Psoas muscle (tissue), 8 donors: ENCODE results near the gene TMEM161A. TPM values are rescaled to one million over a fixed set of nuclear protein-coding genes. Genes with fewer than 3 reads are reported as not detected.
A peak's percentile ranks its signal among the peaks of the same experiment; 100 is the strongest.
"Not testable (repeated sequence)": the region's sequence is repeated elsewhere in the genome, so short reads cannot be mapped to it uniquely, and the experiment has no call there.

Experiments used
- ATAC-seq, 4 donors: fragments of 200-7000 bp; cut with Tn5 transposase; one replicate each; pipeline ENCODE4 v1.9.1; 2020; ENCODE audit warnings: moderate library complexity in 3 of 4, mild to moderate bottlenecking in 2 of 4
- DNase-seq, 2 donors: peaks; one replicate each; pipeline ENCODE4 v3.0.0-alpha.2; 2020
- H3K27ac ChIP-seq: fragments of 200-600 bp; one replicate; pipeline ENCODE4 v1.8.0; 2022
- H3K27me3 ChIP-seq, 3 donors: fragments of 200-600 bp in 1 of 3; one replicate each; pipeline versions ENCODE4 v1.6.1 to v1.8.0; 2013 to 2022; ENCODE audit warnings: low read length in 2 of 3, mild to moderate bottlenecking in 2 of 3, moderate library complexity in 1 of 3; ENCODE audit not compliant: insufficient read depth in 3 of 3
- H3K36me3 ChIP-seq, 2 donors: fragments of 200-600 bp in 1 of 2; one replicate each; pipeline versions ENCODE4 v1.6.1 to v1.8.0; 2013 to 2022; ENCODE audit warnings: low read depth in 1 of 2, mild to moderate bottlenecking in 1 of 2, moderate library complexity in 1 of 2; ENCODE audit not compliant: insufficient read depth in 1 of 2
- H3K4me1 ChIP-seq: fragments of 200-600 bp; one replicate; pipeline ENCODE4 v1.8.0; 2022
- H3K4me3 ChIP-seq: fragments of 200-600 bp; one replicate; pipeline ENCODE4 v1.8.0; 2022; ENCODE audit warnings: mild to moderate bottlenecking
- H3K9me3 ChIP-seq: fragments of 200-600 bp; one replicate; pipeline ENCODE4 v1.8.0; 2022
- WGBS, 3 donors: extraction: QIAGEN DNeasy Blood & Tissue Kit; methylation state at CpG; one replicate each; pipeline versions ENCODE4 v1.1.6 to v1.1.7; 2013; 5-methylcytosine and 5-hydroxymethylcytosine counted together
- intact Hi-C, 2 donors: fragments of 100-400 bp; cut with DNase I; formaldehyde crosslinking; loops; one replicate each; pipeline versions ENCODE4 v1.11.0 to v1.14.2; 2022
- polyA plus RNA-seq, 3 donors: library from polyadenylated mRNA; stranded (reverse); fragments of 200-250 nt; gene quantifications; one replicate each; pipeline ENCODE4 v1.2.3, GENCODE V29; 2013
- total RNA-seq, 4 donors: library from RNA; stranded (reverse); fragmentation: NEBNext Ultra II Directional in 2 of 4; extraction: Animal tissue kit (Norgen Biotek cat#: 25700) in 2 of 4; gene quantifications; one replicate each; pipeline versions ENCODE4 v1.2.1 to v1.2.4, GENCODE V29; 2021 to 2023
- TF ChIP-seq, protein P1 (sequence below): fragments of 200-600 bp; IDR thresholded peaks from one replicate; pipeline ENCODE4 v1.8.0; 2022; ENCODE audit warnings: antibody characterized with exemption
- donor health status: healthy with polysubstance abuse.
- donor health status: DM: no; HTN: no; CAD: no; lungs with moderate emphysema.
- donor health status: Bipolar disorder and iron deficiency.
- donor health status: healthy.
- donor health status: DM: yes; HTN: yes; CAD: no.
- donor health status: DM: no; HTN: no; CAD: no.
- donor health status: DM: no; HTN: no; CAD: no.
- donor health status: DM: yes; HTN: yes; CAD: no.

Gene TMEM161A
- total and polyA plus RNA-seq, 7 donors = 30.2 to 61.3 (median 39.0) TPM

DNA sequence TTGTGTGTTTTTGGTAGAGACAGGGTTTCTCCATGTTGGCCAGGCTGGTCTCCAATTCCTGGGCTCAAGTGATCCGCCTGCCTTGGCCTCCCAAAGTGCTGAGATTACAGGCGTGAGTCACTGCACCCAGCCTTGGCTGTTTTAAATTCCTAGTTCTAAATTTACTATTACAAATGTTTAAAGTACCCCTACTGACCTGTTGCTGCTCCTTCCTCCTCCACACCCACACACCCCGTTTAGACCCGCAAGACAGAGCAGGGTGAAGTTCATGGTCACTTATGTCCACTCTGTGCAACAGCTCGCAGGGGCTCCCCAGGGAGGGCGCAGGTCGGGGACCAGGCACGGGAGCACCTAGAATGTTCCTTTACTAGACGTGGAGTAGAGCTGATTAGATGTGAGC lies 28.7 kb downstream of the TMEM161A start:
- Histone ChIP-seq H3K4me3 (no peak overlapping the region), H3K9me3 (no peaks in the 10 kb centered on the region), H3K27me3 (no peaks in the 10 kb centered on the region), H3K36me3 (peaks cover 0 to 22% of the 10 kb centered on the region in 2 donors), H3K4me1 (peaks cover 16% of the 10 kb centered on the region), H3K27ac (peak overlapping the region; percentile 30)
- intact Hi-C loops = loop anchor here in 1 of 2 donors (5.0 kb wide), 1 partner anchor 52 kb away; no protein-coding TSS in a partner anchor
- TF ChIP-seq, protein P1, sequence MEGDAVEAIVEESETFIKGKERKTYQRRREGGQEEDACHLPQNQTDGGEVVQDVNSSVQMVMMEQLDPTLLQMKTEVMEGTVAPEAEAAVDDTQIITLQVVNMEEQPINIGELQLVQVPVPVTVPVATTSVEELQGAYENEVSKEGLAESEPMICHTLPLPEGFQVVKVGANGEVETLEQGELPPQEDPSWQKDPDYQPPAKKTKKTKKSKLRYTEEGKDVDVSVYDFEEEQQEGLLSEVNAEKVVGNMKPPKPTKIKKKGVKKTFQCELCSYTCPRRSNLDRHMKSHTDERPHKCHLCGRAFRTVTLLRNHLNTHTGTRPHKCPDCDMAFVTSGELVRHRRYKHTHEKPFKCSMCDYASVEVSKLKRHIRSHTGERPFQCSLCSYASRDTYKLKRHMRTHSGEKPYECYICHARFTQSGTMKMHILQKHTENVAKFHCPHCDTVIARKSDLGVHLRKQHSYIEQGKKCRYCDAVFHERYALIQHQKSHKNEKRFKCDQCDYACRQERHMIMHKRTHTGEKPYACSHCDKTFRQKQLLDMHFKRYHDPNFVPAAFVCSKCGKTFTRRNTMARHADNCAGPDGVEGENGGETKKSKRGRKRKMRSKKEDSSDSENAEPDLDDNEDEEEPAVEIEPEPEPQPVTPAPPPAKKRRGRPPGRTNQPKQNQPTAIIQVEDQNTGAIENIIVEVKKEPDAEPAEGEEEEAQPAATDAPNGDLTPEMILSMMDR = no peak
- ATAC-seq = peak; percentile 40 to 69 (median 58)
- WGBS, 3 donors = 43 to 52% (median 48%) methylated on average over 9 of the region's 9 CpGs
- no peak for DNase-seq

DNA sequence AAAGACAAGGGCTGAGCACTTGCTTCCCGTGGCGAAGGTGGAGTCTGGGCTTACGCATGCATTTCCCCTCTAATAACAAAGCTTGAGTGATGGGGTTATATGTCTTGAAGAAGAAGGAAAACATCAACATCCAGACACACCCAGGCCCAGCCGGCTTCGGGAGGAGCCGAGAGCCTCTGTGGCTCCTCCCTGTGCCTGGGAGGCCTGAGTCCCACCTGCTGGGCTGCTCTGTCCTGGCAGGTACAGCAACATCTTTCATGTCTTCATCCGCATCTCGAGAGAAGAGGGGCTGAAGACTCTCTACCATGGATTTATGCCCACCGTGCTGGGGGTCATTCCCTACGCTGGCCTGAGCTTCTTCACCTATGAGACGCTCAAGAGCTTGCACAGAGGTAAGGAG lies 30.6 kb downstream of the TMEM161A start:
- intact Hi-C loops = loop anchor here in 1 of 2 donors (5.0 kb wide), 1 partner anchor 50 kb away; no protein-coding TSS in a partner anchor
- Histone ChIP-seq H3K9me3 (no peaks in the 10 kb centered on the region), H3K4me1 (peaks cover 16% of the 10 kb centered on the region), H3K27ac (no peak overlapping the region), H3K36me3 (peaks cover 0 to 27% of the 10 kb centered on the region in 2 donors), H3K27me3 (no peaks in the 10 kb centered on the region), H3K4me3 (no peak overlapping the region)
- 83 to 86% (median 85%) methylated on average over 11 of the region's 11 CpGs for WGBS, 3 donors
- ATAC-seq (no peak), DNase-seq (no peak)
- TF ChIP-seq, protein P1 = no peak

DNA sequence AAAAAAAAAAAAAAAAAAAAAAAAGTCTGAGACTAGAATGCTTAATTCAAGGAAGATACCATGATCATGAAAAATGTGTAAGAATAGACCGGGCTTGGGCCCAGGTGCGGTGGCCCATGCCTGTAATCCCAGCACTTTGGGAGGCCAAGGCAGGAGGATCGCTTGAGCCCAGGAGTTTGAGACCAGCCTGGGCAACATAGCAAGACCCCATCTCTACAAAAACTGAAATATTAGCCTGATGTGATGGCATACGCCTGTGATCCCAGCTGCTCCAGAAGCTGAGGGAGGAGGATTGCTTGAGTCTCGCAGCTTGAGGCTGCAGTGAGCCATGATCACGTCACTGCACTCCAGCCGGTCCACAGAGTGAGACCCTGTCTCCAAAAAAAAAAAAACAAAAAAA lies 31.3 kb downstream of the TMEM161A start:
- ATAC-seq, H3K4me3 ChIP-seq, H3K27ac ChIP-seq, DNase-seq, H3K27me3 ChIP-seq, H3K9me3 ChIP-seq: not testable (repeated sequence)
- peaks cover 16% of the 10 kb centered on the region for H3K4me1 ChIP-seq
- intact Hi-C loops = loop anchor here in 1 of 2 donors (5.0 kb wide), 1 partner anchor 50 kb away; no protein-coding TSS in a partner anchor
- 93 to 97% (median 96%) methylated on average over 7 of the region's 7 CpGs for WGBS, 3 donors
- H3K36me3 ChIP-seq = peaks cover 0 to 28% of the 10 kb centered on the region in 2 donors

DNA sequence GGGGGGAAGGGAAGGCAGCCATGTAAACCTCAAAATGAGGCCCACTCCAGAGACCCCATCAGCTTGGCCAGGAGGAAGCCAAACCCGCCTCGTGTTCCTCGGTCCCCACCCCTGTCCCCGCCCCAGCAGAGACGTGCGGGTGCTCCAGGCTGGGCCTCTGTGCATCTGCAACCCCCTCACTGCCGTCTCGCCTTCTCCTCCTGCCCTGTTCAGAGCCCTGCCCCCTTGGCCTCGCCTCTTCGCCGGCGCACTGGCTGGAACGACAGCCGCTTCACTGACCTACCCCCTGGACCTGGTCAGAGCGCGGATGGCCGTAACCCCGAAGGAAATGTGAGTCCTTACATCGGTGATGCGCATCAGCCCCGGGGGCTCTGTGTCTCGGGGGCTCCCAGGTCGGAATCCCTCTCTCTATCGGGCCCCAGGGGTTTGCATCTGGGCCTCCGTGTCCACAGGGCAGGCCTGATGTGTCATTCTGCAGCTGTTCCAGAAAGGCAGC lies 32.2 kb downstream of the TMEM161A start:
- Histone ChIP-seq H3K27ac (no peak overlapping the region), H3K27me3 (no peaks in the 10 kb centered on the region), H3K9me3 (no peaks in the 10 kb centered on the region), H3K4me1 (peaks cover 16% of the 10 kb centered on the region), H3K36me3 (peaks cover 0 to 35% of the 10 kb centered on the region in 2 donors), H3K4me3 (peak overlapping the region; percentile 30)
- no peak for ATAC-seq
- 59 to 69% (median 60%) methylated on average over 23 to 25 of the region's 25 CpGs for WGBS, 3 donors
- no peak for DNase-seq
- TF ChIP-seq, protein P1 = no peak
- intact Hi-C loops = loop anchor here in 1 of 2 donors (5.0 kb wide), 1 partner anchor 49 kb away; no protein-coding TSS in a partner anchor

DNA sequence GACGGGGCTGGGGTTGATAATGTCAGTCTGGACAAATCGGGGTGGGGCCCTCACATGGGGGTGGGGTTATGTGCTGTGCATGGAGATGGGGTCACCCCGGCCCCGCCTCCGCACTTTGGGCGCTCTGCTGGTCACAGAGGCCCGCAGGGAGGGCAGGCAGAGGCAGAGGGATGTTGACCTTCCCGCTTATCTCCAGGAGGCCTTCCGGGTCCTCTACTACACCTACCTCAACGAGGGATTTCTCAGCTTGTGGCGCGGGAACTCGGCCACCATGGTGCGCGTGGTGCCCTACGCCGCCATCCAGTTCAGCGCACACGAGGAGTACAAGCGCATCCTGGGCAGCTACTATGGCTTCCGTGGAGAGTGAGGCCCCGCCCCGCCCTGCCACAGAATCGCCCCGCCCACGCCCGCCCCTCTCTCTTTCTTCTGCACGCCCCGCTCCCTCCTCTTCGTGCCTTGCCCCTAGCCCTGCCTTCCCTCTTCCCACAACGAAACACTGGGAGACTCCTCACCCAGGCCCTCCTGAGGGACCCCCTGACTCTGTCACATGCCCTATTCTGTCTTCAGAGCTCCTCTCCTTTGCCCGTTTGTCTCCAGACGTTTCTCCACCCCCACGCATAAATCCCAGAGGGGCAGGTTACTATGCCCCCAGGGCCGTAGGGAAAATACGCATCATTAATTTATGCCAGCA lies 32.8 kb downstream of the TMEM161A start:
- H3K4me1 ChIP-seq = peaks cover 16% of the 10 kb centered on the region
- H3K27me3 ChIP-seq = no peaks in the 10 kb centered on the region
- peak overlapping the region; percentile 36 for H3K4me3 ChIP-seq
- TF ChIP-seq, protein P1 = no peak
- 47 to 57% (median 56%) methylated on average over 21 to 36 of the region's 36 CpGs for WGBS, 3 donors
- DNase-seq (peak in 1 of 2 donors; percentile 65), ATAC-seq (peak in 1 of 4 donors; percentile 14)
- H3K36me3 ChIP-seq = peaks cover 0 to 41% of the 10 kb centered on the region in 2 donors
- no peaks in the 10 kb centered on the region for H3K9me3 ChIP-seq
- H3K27ac ChIP-seq = no peak overlapping the region
- intact Hi-C loops = loop anchor here in 1 of 2 donors (5.0 kb wide), 1 partner anchor 48 kb away; no protein-coding TSS in a partner anchor
